RPMI7951 (cell line): ENCODE results near the gene LTV1. TPM values are rescaled to one million over a fixed set of nuclear protein-coding genes. Genes with fewer than 3 reads are reported as not detected.
"Not testable (repeated sequence)": the region's sequence is repeated elsewhere in the genome, so short reads cannot be mapped to it uniquely, and the experiment has no call there.

Experiments used
- DNase-seq: peaks from one replicate; pipeline ENCODE4 v3.0.0-alpha.2; 2012; ENCODE audit warnings: low read depth
- total RNA-seq: library from RNA; depleted of rRNA; stranded (reverse); fragments of >200 nt; shearing (Covaris generic); gene quantifications from 2 replicates; pipeline ENCODE4 v1.2.3, GENCODE V29; 2014

LTV1 gene
- total RNA-seq, 1 experiment from 2014 or later: 30.5 TPM

GRCh38 chr6:143843677-143843999, 500 bp downstream of the LTV1 start:
- DNase-seq: no peak

- peak; percentile 4 for DNase-seq
These were observed 868 bp downstream of the LTV1 start for GRCh38 chr6:143844006-143844405.

- no peak for DNase-seq
These were observed 1.9 kb downstream of the LTV1 start for GRCh38 chr6:143845033-143845432.

- DNase-seq: not testable (repeated sequence)
These were observed 8.6 kb downstream of the LTV1 start for GRCh38 chr6:143851706-143852105.

- DNase-seq: not testable (repeated sequence)
These were observed 11.9 kb downstream of the LTV1 start for GRCh38 chr6:143855057-143855456.

- DNase-seq: not testable (repeated sequence)
These were observed 13.6 kb downstream of the LTV1 start for GRCh38 chr6:143856762-143857161.

- DNase-seq: no peak
These were observed 14.5 kb downstream of the LTV1 start for GRCh38 chr6:143857651-143858050.

GRCh38 chr6:143859891-143860660, 16.9 kb downstream of the LTV1 start:
- DNase-seq: no peak

- no peak for DNase-seq
These were observed 20.6 kb downstream of the LTV1 start for GRCh38 chr6:143863771-143864170.

GRCh38 chr6:143864234-143864633, 21.1 kb downstream of the LTV1 start, which contains the start of gene ZC2HC1B:
Gene ZC2HC1B, plus strand, starts transcription at chr6:143864474. Its CDS starts 66 bp downstream, at chr6:143864540.
- DNase-seq: no peak

GRCh38 chr6:143867236-143867635, 24.1 kb downstream of the LTV1 start:
- DNase-seq: no peak

- DNase-seq: not testable (repeated sequence)
These were observed 25.7 kb downstream of the LTV1 start for GRCh38 chr6:143868808-143869207.

GRCh38 chr6:143871202-143871730, 28.1 kb downstream of the LTV1 start:
- DNase-seq: not testable (repeated sequence)

- DNase-seq: peak; percentile 46
These were observed 29.1 kb downstream of the LTV1 start for GRCh38 chr6:143872201-143872600.

- DNase-seq: not testable (repeated sequence)
These were observed 30.5 kb downstream of the LTV1 start for GRCh38 chr6:143873600-143873999.

GRCh38 chr6:143874503-143874902, 31.4 kb downstream of the LTV1 start:
- not testable (repeated sequence) for DNase-seq

GRCh38 chr6:143877584-143878271, 34.6 kb downstream of the LTV1 start:
- DNase-seq: no peak

GRCh38 chr6:143878272-143878760, 35.2 kb downstream of the LTV1 start:
- peak; percentile 18 for DNase-seq

GRCh38 chr6:143880412-143880811, 37.3 kb downstream of the LTV1 start:
- DNase-seq: no peak

- no peak for DNase-seq
These were observed 39.3 kb downstream of the LTV1 start for GRCh38 chr6:143882401-143882930.

GRCh38 chr6:143884216-143884900, 41.2 kb downstream of the LTV1 start:
- peak; percentile 3 for DNase-seq

GRCh38 chr6:143885116-143885515, 42.0 kb downstream of the LTV1 start:
- no peak for DNase-seq
